ENCODE data around the gene USP32. TPM values are rescaled to one million over a fixed set of nuclear protein-coding genes. Genes with fewer than 3 reads are reported as not detected.

USP32 gene
- total and polyA plus RNA-seq, 10 of the 15 experiments (the other 5 are each of a cell fraction or from before 2014, with no cell fraction given), result 7.8 to 37.3 (median 25.5) TPM

DNA sequence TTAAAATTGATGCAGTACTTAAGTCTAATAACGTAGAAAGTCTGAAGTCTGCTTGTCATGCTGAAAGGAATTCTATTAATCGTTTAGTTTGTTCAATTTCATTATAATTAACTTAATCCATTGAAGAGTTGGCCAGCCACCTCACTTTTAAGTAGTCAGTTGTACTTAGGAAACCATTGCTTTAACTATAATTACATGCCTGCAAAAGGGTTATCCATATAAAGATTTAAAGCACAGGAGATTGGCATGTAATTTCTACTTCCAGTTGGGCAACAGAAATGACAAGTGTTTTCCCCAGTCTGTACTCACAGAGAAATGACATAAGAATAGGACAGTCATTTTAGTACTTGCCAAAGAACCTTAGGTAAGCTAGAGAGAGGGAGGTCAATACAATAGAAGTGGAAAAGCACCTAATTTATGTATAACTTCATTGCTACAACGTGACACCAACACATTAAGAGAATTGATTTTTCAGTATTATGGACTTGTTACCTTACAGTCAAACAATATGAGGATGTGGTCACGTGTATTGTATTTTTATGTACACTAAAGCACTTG is 3.7 kb upstream of the USP32 start (continued):
- TF ChIP-seq, protein P1, sequence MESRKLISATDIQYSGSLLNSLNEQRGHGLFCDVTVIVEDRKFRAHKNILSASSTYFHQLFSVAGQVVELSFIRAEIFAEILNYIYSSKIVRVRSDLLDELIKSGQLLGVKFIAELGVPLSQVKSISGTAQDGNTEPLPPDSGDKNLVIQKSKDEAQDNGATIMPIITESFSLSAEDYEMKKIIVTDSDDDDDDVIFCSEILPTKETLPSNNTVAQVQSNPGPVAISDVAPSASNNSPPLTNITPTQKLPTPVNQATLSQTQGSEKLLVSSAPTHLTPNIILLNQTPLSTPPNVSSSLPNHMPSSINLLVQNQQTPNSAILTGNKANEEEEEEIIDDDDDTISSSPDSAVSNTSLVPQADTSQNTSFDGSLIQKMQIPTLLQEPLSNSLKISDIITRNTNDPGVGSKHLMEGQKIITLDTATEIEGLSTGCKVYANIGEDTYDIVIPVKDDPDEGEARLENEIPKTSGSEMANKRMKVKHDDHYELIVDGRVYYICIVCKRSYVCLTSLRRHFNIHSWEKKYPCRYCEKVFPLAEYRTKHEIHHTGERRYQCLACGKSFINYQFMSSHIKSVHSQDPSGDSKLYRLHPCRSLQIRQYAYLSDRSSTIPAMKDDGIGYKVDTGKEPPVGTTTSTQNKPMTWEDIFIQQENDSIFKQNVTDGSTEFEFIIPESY (IDR thresholded peaks at IDR 0.05), result no peak
- TF ChIP-seq, protein P2, sequence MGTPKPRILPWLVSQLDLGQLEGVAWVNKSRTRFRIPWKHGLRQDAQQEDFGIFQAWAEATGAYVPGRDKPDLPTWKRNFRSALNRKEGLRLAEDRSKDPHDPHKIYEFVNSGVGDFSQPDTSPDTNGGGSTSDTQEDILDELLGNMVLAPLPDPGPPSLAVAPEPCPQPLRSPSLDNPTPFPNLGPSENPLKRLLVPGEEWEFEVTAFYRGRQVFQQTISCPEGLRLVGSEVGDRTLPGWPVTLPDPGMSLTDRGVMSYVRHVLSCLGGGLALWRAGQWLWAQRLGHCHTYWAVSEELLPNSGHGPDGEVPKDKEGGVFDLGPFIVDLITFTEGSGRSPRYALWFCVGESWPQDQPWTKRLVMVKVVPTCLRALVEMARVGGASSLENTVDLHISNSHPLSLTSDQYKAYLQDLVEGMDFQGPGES (IDR thresholded peaks at IDR 0.05), result no peak
- TF ChIP-seq, protein P3, sequence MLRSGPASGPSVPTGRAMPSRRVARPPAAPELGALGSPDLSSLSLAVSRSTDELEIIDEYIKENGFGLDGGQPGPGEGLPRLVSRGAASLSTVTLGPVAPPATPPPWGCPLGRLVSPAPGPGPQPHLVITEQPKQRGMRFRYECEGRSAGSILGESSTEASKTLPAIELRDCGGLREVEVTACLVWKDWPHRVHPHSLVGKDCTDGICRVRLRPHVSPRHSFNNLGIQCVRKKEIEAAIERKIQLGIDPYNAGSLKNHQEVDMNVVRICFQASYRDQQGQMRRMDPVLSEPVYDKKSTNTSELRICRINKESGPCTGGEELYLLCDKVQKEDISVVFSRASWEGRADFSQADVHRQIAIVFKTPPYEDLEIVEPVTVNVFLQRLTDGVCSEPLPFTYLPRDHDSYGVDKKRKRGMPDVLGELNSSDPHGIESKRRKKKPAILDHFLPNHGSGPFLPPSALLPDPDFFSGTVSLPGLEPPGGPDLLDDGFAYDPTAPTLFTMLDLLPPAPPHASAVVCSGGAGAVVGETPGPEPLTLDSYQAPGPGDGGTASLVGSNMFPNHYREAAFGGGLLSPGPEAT (IDR thresholded peaks at IDR 0.05; ENCODE audit: low read depth), result peak; percentile 55; the same call in 1 of the 2 replicates
- TF ChIP-seq IRF4 (IDR thresholded peaks at IDR 0.05; ENCODE audit: low read depth, low read length) (peak; percentile 62; the same call in 1 of the 2 replicates), SREBF1 (IDR thresholded peaks at IDR 0.05; ENCODE audit: low read length) (no peak), ZNF207 (IDR thresholded peaks at IDR 0.05; ENCODE audit: borderline replicate concordance) (no peak), MYC (IDR thresholded peaks at IDR 0.05; ENCODE audit: insufficient read depth, insufficient read length, insufficient replicate concordance, low read length, severe bottlenecking) (no peak), ZNF384 (IDR thresholded peaks at IDR 0.05; ENCODE audit: borderline replicate concordance, low read depth, low read length) (0 out of 2 replicates have a peak, but pooled peaks have one; percentile 21), DPF2 (IDR thresholded peaks at IDR 0.05) (no peak), ATF7 (IDR thresholded peaks at IDR 0.05; ENCODE audit: low read depth) (peak; percentile 82), GABPA (IDR thresholded peaks at IDR 0.05; ENCODE audit: low read depth) (no peak), CREB1 (IDR thresholded peaks at IDR 0.05; ENCODE audit: low read depth) (no peak), EP300 (IDR thresholded peaks at IDR 0.05; ENCODE audit: borderline replicate concordance in 1 of 2, control insufficient read depth in 1 of 2, low read depth in 2 of 2, low read length in 2 of 2) (no peak), ASH2L (IDR thresholded peaks at IDR 0.05; ENCODE audit: borderline replicate concordance, low read depth) (no peak), TCF7 (IDR thresholded peaks at IDR 0.05; ENCODE audit: borderline replicate concordance) (no peak), IKZF1 (conservative IDR thresholded peaks at IDR 0.05) (peak; percentile 29; the same call in 1 of the 2 replicates), NR2F1 (conservative IDR thresholded peaks at IDR 0.05) (peak; percentile 37; the same call in 1 of the 2 replicates)
- TF ChIP-seq, protein P4, sequence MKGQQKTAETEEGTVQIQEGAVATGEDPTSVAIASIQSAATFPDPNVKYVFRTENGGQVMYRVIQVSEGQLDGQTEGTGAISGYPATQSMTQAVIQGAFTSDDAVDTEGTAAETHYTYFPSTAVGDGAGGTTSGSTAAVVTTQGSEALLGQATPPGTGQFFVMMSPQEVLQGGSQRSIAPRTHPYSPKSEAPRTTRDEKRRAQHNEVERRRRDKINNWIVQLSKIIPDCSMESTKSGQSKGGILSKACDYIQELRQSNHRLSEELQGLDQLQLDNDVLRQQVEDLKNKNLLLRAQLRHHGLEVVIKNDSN (IDR thresholded peaks at IDR 0.05; ENCODE audit: borderline replicate concordance, extremely low read length, insufficient read depth, low read depth, low read length), result no peak
- TF ChIP-seq, protein P5, sequence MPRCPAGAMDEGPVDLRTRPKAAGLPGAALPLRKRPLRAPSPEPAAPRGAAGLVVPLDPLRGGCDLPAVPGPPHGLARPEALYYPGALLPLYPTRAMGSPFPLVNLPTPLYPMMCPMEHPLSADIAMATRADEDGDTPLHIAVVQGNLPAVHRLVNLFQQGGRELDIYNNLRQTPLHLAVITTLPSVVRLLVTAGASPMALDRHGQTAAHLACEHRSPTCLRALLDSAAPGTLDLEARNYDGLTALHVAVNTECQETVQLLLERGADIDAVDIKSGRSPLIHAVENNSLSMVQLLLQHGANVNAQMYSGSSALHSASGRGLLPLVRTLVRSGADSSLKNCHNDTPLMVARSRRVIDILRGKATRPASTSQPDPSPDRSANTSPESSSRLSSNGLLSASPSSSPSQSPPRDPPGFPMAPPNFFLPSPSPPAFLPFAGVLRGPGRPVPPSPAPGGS (IDR thresholded peaks at IDR 0.05; ENCODE audit: borderline replicate concordance, insufficient read depth, low read depth, low read length, poor library complexity, severe bottlenecking), result no peak

All from GM12878 (cell line).